GM12891 (cell line): Measurements from ENCODE around the gene SLC38A7. TPM values are rescaled to one million over a fixed set of nuclear protein-coding genes. Genes with fewer than 3 reads are reported as not detected.

Experiments used
- DNase-seq: peaks from one replicate; pipeline ENCODE4 v3.0.0; 2011; ENCODE audit warnings: low spot score; ENCODE audit not compliant: insufficient read length
- FAIRE-seq: peaks from 2 replicates; lab custom pipeline; 2011; peaks lifted over from hg19 to GRCh38; lab: Jason Lieb, UNC
- PAX5 ChIP-seq: IDR thresholded peaks from 2 replicates; pipeline ENCODE4 v1.6.1; 2011; ENCODE audit warnings: low read length, moderate library complexity, mild to moderate bottlenecking; ENCODE audit not compliant: insufficient read depth, severe bottlenecking
- POLR2A ChIP-seq: IDR thresholded peaks from 2 replicates; pipeline ENCODE4 v1.6.1; 2011; ENCODE audit warnings: low read depth, low read length, control low read depth
- POLR2AphosphoS5 ChIP-seq: IDR thresholded peaks from 2 replicates; pipeline ENCODE4 v1.6.1; 2011; ENCODE audit warnings: low read depth, low read length, control low read depth
- POU2F2 ChIP-seq: IDR thresholded peaks from 2 replicates; pipeline ENCODE4 v1.6.1; 2011; ENCODE audit warnings: low read depth, mild to moderate bottlenecking, control low read depth, low read length, moderate library complexity
- SPI1 ChIP-seq: IDR thresholded peaks from 2 replicates; pipeline ENCODE4 v1.6.1; 2011; ENCODE audit warnings: low read depth, low read length, control low read depth
- TAF1 ChIP-seq: IDR thresholded peaks from 2 replicates; pipeline ENCODE4 v1.6.1; 2011; ENCODE audit warnings: low read depth, low read length, control low read depth
- polyA plus RNA-seq: library from polyadenylated mRNA; unstranded; fragments of >200 nt; gene quantifications from one replicate; pipeline ENCODE4 v1.2.1, GENCODE V29; 2012; ENCODE audit warnings: low read depth, missing spikeins, inconsistent platforms; ENCODE audit not compliant: missing spikeins

The SLC38A7 gene, protein sequence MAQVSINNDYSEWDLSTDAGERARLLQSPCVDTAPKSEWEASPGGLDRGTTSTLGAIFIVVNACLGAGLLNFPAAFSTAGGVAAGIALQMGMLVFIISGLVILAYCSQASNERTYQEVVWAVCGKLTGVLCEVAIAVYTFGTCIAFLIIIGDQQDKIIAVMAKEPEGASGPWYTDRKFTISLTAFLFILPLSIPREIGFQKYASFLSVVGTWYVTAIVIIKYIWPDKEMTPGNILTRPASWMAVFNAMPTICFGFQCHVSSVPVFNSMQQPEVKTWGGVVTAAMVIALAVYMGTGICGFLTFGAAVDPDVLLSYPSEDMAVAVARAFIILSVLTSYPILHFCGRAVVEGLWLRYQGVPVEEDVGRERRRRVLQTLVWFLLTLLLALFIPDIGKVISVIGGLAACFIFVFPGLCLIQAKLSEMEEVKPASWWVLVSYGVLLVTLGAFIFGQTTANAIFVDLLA
- 2.6 TPM for polyA plus RNA-seq

DNA sequence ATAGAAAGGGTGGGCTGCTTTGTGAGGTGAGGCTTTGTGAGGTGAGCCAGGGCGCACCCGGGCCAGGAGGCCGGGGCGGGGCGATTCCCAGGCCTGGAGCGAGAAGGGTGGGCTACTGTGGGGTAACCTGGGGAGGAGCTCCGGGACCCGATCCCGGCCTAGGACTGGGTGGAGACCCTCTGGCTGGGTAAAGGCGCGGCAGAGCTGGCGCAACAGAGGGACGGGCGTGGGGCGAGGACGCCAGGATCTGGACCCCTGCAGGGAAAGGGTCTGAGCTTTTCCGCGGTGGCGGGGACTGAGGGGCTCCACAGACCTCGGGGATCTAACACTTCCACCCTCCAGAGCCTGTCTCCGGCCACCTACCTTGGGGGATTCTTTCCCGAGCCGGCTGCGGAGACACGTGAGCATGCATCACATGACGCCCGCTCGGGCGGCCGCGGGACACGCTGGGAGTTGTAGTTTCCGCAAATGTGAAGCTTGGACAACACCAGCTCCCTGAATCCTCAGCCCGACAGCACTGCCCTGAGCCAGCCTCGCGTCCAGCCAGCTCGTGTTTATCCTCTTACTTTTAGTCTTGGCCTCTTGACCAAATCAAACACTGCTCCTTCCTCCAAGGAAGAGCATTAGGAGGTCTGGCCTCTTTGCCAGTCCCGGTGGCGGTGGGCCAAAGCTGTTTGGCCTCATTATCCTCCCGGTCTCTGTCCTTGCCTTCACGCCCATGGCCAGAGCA is at the start of gene SLC38A7:
TSS of gene SLC38A7 (minus strand) at position 417 of the 730 bp plus-strand sequence. CDS start 4,644 bp downstream, outside the sequence.
- TF ChIP-seq POU2F2 (peak; percentile 63; the same call in 1 of the 2 replicates), POLR2A (no peak)
- DNase-seq (peak; percentile 94), FAIRE-seq (peak; percentile 91)

DNA sequence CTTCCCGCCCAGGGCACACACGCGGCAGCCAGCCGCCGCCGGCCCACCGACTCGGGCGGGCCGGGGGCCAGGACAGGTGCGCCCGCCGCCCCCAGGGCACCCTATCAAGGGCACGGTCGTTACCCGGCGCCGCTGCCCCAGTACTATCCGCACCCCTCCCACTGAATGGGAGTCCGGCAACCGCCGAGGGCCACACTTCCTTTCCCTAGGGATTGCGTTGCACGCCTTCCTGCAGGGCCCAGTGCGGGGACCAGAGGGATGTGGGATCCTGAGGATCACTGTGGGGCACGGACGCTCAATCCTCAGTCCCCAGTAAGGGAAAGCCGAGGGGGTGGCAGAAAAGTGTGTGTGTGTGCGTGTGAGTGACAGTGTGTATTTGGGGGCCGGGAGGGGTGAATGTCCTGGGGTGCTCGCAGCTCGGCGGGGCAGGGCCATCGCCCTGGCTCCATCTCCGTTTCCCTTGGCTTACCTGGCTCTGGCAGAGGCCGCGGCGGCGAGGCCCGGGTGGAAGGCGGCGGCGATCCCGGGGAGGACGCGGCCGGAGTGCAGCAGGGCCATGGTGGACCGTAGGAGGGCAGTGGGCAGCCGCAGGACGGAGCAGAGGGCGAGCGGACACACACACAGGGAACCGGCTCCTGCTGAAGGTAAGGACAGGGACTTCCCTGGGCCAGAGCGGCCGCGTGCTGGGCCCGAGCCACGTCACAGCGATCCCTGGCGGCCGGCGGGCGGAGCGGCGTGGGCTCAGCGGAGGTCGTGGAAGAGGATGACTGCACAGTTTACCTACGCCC is 49.3 kb upstream of the SLC38A7 start, which contains the start of gene GOT2:
TSS of gene GOT2 (minus strand) at position 646 of the 788 bp plus-strand sequence. CDS start at position 558, 88 bp downstream.
- peak; percentile 97 for FAIRE-seq
- TF ChIP-seq TAF1 (peak; percentile 69), POLR2AphosphoS5 (peak; percentile 79), PAX5 (peak; percentile 28), POLR2A (peak; percentile 56; the same call in 1 of the 2 replicates), SPI1 (peak; percentile 28; the same call in 1 of the 2 replicates), POU2F2 (0 out of 2 replicates have a peak, but pooled peaks have one; percentile 74)
- peak; percentile 80 for DNase-seq

DNA sequence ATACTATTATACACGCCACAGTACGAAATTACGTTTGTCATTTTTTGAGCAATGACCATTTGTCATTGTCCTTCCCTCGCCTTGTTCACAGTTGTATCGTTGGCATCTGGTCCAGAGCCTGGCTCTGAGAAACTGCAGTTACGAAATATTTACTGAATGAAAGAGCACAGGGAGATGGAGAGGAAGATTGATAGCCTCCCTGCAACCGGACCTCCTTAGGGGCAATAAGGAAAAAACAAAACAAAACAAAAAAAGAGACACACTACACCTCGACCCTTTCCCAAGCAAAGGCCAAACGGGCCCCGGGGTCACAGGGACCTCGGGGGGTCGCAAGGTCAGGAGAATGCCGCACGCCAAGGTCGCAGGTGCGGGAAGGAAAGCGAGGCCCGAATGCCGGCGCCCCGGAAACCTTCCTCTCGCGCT is 48.7 kb upstream of the SLC38A7 start:
- DNase-seq (no peak), FAIRE-seq (no peak)
- TF ChIP-seq TAF1 (no peak), POU2F2 (no peak), PAX5 (no peak), POLR2A (no peak), SPI1 (no peak), POLR2AphosphoS5 (no peak)

DNA sequence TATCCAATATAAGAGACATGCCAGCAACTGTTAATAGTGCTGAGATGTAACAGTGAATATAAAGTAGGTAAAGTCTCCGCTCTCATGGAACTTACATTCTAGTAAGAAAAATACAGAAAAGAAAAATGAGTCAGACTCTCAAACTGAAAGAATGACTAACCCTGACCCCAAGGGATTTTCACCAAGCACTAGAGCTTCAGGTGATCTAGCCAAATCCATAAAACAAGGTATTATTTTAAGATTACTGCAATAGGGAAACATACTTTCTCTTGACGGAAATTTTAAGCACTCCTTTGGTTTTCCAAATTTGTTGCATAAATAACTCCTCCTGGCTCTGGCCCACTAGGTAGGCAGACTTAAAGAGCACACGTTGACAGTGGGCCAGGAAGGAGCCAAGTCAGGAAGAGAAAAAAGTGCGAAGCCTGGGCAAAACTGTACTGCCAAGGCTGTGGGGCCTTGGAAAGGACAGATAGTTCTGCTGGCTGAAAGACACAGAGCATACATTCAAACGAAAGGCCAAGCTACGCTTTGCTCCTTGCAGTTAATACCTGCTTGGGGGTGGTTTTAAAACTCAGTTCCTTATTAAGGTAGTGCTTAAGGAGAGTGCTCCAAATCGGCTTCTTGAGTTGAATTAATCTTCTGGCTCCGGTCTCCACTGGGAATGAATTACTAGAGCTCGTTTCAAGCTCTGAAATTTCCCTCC is 48.1 kb upstream of the SLC38A7 start:
- DNase-seq (no peak), FAIRE-seq (peak; percentile 65)
- TF ChIP-seq SPI1 (no peak; the same call in 1 of the 2 replicates), POU2F2 (no peak), TAF1 (no peak), PAX5 (no peak), POLR2AphosphoS5 (no peak), POLR2A (no peak)

DNA sequence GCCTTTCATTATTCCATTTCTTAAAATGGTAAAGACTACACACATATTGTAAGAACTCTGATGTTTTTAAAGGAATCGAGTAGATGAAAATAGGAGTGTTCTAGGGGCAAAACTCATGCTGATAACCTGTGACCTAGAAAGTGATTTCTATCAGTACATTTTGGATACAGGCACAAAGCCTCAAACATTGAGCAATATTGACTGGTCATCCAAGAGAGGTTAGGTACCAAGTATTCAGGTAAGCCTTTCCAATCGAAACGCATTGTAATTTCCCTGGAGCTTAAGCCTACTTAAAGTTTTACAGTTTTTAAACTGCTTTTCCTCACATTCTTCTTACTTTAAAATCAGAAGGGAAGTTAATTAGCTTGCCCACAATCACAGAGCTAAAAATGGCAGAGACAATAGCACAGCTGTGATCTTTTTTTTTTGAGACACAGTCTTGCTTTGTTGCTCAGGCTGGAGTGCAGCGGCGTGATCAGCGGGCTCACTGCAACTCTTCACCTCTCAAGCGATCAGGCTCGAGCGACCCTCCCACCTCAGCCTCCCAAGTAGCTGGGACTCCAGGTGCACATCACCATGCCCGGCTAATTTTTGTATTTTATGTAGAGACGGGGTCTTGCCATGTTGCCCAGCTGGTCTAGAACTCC is 46.3 kb upstream of the SLC38A7 start:
- DNase-seq (no peak), FAIRE-seq (no peak)
- TF ChIP-seq PAX5 (no peak), POU2F2 (no peak), TAF1 (no peak), POLR2A (no peak), SPI1 (no peak), POLR2AphosphoS5 (no peak)

DNA sequence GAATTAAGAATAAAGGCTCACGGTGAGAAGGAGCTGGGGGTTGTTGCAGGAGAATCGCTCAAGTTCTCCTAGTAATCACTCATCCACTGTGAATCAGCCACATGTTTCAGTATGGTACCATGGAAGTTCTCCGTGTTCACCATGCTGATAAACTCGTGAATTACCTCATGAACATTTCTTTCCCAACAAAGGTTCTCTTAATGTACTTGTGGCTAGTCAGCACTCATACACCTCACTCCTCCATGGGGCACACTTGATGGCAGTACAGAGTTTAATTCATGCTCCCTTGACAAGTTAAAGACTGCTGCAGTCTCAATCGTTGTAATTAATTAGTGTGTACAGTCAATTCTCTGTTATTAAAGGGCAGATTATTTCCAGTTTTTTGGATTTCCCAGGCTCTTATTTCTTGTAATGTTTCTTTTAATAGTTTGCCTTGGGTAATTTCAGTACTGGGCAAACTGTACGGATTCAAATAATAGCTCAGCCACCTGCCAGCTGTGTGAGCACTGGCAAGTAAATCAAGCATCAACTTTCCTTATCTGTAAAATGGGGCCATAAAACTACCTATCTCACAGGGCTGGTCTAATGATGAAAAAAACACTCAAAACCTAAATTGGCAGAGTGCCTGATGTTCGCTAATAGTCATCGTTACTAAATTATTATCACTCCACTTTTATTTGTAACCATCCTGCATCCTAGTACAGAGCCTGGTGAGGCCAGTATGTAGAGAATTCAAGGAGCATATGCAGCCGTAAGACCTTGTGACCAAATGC is 43.4 kb upstream of the SLC38A7 start:
- TF ChIP-seq POU2F2 = no peak
- TF ChIP-seq TAF1 = no peak
- no peak for TF ChIP-seq SPI1
- TF ChIP-seq POLR2A = no peak
- no peak for TF ChIP-seq PAX5
- no peak for TF ChIP-seq POLR2AphosphoS5
- FAIRE-seq (no peak), DNase-seq (no peak)

DNA sequence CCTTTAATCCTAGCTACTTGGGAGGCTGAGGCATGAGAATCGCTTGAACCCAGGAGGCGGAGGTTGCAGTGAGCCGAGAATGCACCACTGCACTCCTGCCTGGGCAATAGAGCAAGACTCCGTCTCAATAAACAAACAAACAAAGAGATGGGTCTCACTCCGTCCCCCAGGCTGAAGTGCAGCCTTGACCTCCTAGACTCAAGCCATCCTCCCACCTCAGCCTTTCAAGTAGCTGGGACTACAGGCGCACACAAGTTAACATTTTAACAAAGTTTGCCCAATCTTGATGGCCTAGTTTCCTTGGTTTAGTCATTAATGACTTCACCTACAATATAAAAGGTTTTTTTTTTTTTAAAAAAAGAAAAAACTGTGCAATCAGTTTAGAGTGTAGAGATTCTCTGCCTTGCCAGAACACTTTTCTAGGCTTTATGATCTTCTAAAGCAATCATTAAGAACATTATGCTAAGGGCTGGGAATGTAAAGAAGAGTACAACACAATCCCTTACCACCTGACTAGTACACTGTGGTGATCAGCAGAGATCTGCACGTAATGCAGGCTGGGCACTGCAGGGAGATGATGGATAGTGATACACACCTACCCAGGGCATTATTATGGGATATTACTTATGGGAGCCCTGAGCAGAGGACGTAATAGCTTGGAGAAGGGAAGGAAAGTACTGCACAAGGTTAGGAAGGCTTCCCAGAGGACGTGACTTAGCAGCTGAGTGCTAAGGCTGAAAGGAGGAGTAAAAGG is 42.6 kb upstream of the SLC38A7 start:
- DNase-seq (no peak), FAIRE-seq (no peak)
- TF ChIP-seq TAF1 = no peak
- no peak for TF ChIP-seq POU2F2
- no peak for TF ChIP-seq SPI1
- TF ChIP-seq POLR2A = no peak
- TF ChIP-seq POLR2AphosphoS5 = no peak
- TF ChIP-seq PAX5 = no peak
